ENCODE measurements around the gene ELOVL7.

Gene ELOVL7

GRCh38 chr5:60710362-60710761, 133.7 kb downstream of the ELOVL7 start:
- no peak for DNase-seq

- DNase-seq, result no peak
Measured at GRCh38 chr5:60705144-60705543, 138.9 kb downstream of the ELOVL7 start.

- no peak for DNase-seq
Measured at GRCh38 chr5:60703944-60704343, 140.1 kb downstream of the ELOVL7 start.
